HFFc6 (cell line): Measurements from ENCODE around the gene GRID1. TPM values are rescaled to one million over a fixed set of nuclear protein-coding genes. Genes with fewer than 3 reads are reported as not detected.
A peak's percentile ranks its signal among the peaks of the same experiment; 100 is the strongest.

ENCODE experiments used
- DNase-seq: peaks from one replicate; pipeline ENCODE4 v3.0.0-alpha.2; 2018
- H3K27ac Mint-ChIP-seq: 2 replicates; pipeline ENCODE4 v1.8.0; 2020; ENCODE audit warnings: mild to moderate bottlenecking, mixed read lengths
- H3K27me3 Mint-ChIP-seq: 2 replicates; pipeline ENCODE4 v1.8.0; 2021; ENCODE audit warnings: mild to moderate bottlenecking, moderate library complexity, mixed read lengths; ENCODE audit not compliant: insufficient read depth
- H3K36me3 Mint-ChIP-seq: 2 replicates; pipeline ENCODE4 v1.8.0; 2021; ENCODE audit warnings: low read depth, mixed read lengths
- H3K4me1 Mint-ChIP-seq: 2 replicates; pipeline ENCODE4 v1.8.0; 2020; ENCODE audit warnings: low read depth, mixed read lengths
- H3K4me3 Mint-ChIP-seq: 2 replicates; pipeline ENCODE4 v1.8.0; 2020; ENCODE audit warnings: mild to moderate bottlenecking, moderate library complexity, mixed read lengths
- H3K9me3 Mint-ChIP-seq: 2 replicates; pipeline ENCODE4 v1.8.0; 2020; ENCODE audit warnings: mild to moderate bottlenecking, mixed read lengths
- CTCF ChIP-seq: fragments of 200-600 bp; sonication (generic); IDR thresholded peaks from 2 replicates; pipeline ENCODE4 v1.5.0; 2021; ENCODE audit warnings: antibody characterized with exemption, mild to moderate bottlenecking
- total RNA-seq, 6 experiments: library from RNA; stranded (reverse); fragmentation: NEBNext Ultra II Directional; extraction: Animal tissue kit (Norgen Biotek cat#: 25700); gene quantifications; 2 replicates in 1 of 6; 3 replicates in 5 of 6; pipeline ENCODE4 v1.2.3, GENCODE V29; 2021

GRID1 gene
- total RNA-seq, 6 experiments from 2014 or later, result not detected

- peaks cover 35% of the 10 kb centered on the region for H3K9me3 Mint-ChIP-seq
- 0 out of 2 replicates have a peak, but pooled peaks cover 6% of the 10 kb centered on the region for H3K36me3 Mint-ChIP-seq
- no peak for TF ChIP-seq CTCF
- peaks cover 3% of the 10 kb centered on the region for H3K27me3 Mint-ChIP-seq
- no peak for DNase-seq
- no peak overlapping the region for H3K4me3 Mint-ChIP-seq
- no peak overlapping the region for H3K27ac Mint-ChIP-seq
- no peaks in the 10 kb centered on the region for H3K4me1 Mint-ChIP-seq
Measured at GRCh38 chr10:86103391-86104101, 263.0 kb downstream of the GRID1 start.

- peaks cover 30% of the 10 kb centered on the region for H3K9me3 Mint-ChIP-seq
- H3K4me3 Mint-ChIP-seq, result no peak overlapping the region
- DNase-seq, result no peak
- H3K4me1 Mint-ChIP-seq, result no peaks in the 10 kb centered on the region
- no peak for TF ChIP-seq CTCF
- no peaks in the 10 kb centered on the region for H3K27me3 Mint-ChIP-seq
- no peak overlapping the region for H3K27ac Mint-ChIP-seq
- H3K36me3 Mint-ChIP-seq, result 0 out of 2 replicates have a peak, but pooled peaks cover 6% of the 10 kb centered on the region
Measured at GRCh38 chr10:86102451-86102850, 264.1 kb downstream of the GRID1 start.

- DNase-seq, result no peak
- Mint-ChIP-seq H3K4me1 (no peaks in the 10 kb centered on the region), H3K4me3 (no peak overlapping the region), H3K9me3 (peaks cover 30% of the 10 kb centered on the region), H3K36me3 (0 out of 2 replicates have a peak, but pooled peaks cover 6% of the 10 kb centered on the region), H3K27me3 (no peaks in the 10 kb centered on the region), H3K27ac (no peak overlapping the region)
- no peak for TF ChIP-seq CTCF
Measured at GRCh38 chr10:86102031-86102430, 264.6 kb downstream of the GRID1 start.

GRCh38 chr10:86100581-86101061 is 266.0 kb downstream of the GRID1 start:
- no peak for DNase-seq
- H3K4me3 Mint-ChIP-seq, result no peak overlapping the region
- peaks cover 24% of the 10 kb centered on the region for H3K9me3 Mint-ChIP-seq
- H3K4me1 Mint-ChIP-seq, result no peaks in the 10 kb centered on the region
- peak; percentile 30 for TF ChIP-seq CTCF
- H3K27me3 Mint-ChIP-seq, result no peaks in the 10 kb centered on the region
- no peak overlapping the region for H3K27ac Mint-ChIP-seq
- 0 out of 2 replicates have a peak, but pooled peaks cover 1% of the 10 kb centered on the region for H3K36me3 Mint-ChIP-seq

- no peaks in the 10 kb centered on the region for H3K4me1 Mint-ChIP-seq
- no peak for TF ChIP-seq CTCF
- no peak overlapping the region for H3K4me3 Mint-ChIP-seq
- H3K36me3 Mint-ChIP-seq, result no peaks in the 10 kb centered on the region
- H3K27ac Mint-ChIP-seq, result no peak overlapping the region
- no peaks in the 10 kb centered on the region for H3K27me3 Mint-ChIP-seq
- DNase-seq, result no peak
- peaks cover 20% of the 10 kb centered on the region for H3K9me3 Mint-ChIP-seq
Measured at GRCh38 chr10:86099542-86100334, 266.9 kb downstream of the GRID1 start.
